Left renal cortex interstitium (tissue), 4 donors: Measurements from ENCODE around the gene CCDC149. TPM values are rescaled to one million over a fixed set of nuclear protein-coding genes. Genes with fewer than 3 reads are reported as not detected.

Experiments used
- DNase-seq, 4 donors: peaks; one replicate each; pipeline ENCODE4 v3.0.0-alpha.2; 2013; ENCODE audit warnings: low read depth in 4 of 4, low spot score in 2 of 4, missing footprints in 1 of 4
- polyA plus RNA-seq, 4 donors: library from polyadenylated mRNA; unstranded; fragments of 120-200 nt; gene quantifications; one replicate each; pipeline ENCODE4 v1.2.1, GENCODE V29; 2013; ENCODE audit not compliant: insufficient read length in 4 of 4

Gene CCDC149
- polyA plus RNA-seq, result 10 to 100 TPM; 15.9 to 20.1 (median 19.3) TPM

DNA sequence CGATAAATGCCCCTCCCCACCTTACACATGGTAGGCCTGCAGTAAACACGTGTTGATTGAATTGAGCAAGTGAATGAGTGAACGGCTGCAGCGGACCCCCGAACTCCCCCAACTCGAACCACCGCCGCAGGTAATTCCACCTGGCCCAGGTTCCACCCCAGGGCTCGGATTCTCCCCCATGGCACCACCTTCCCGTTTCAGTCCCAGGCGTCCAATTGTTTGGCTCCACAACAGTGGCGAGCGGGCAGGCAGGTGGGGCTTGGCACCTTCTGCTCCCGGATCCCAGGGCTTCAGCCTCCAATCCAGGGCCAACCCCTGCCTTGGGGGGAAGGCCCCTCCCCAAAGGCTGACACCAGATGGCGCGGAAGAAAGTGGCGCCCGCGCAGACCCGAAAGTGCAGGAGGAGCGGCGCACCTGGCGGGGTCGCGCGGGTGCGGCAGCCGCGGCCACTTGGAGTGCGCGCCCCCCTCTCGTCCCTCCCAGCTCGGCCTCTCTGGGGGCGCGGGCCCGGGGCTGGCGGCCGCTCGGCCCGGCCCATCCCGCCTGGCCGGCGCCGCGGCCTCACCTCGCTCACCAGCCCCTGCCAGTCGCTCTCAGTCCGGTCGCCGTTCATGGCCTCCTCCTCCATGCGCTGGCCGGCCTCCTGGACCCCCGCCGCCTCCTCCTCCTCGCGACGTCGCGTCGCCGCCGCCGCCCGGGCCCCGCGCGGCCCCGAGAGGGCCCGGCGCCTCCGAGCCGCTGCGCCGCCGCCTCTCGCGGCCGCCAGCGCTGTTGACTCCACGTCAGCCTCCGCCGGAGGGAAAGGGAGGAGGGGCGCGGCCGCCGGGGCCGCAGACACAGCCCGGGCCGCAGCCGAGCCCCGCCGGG is at the start of gene CCDC149:
CCDC149 (minus strand) TSS at position 791 of the 867 bp plus-strand sequence; CDS start at position 613, 178 bp downstream.
- DNase-seq, result peak in 1 of 4 donors; percentile 52

DNA sequence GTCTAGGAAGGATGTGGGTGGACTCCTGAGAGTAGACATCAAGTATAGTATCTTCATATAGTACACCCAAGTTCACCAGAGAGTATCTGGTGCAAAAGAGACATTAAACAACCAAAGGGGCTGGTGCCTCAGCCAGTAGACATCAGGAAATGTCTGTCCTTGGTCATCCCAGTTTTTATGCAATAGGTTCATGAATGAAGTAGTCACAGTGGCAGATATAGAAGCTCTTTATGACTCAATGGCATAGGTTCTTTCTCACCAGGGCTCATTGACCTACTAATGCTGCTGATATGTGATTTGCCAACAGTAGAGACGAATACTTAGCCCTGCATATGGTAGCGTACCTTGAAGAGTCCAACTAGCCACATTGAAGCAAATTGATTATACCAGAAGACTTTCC is 45.0 kb upstream of the CCDC149 start:
- no peak for DNase-seq

DNA sequence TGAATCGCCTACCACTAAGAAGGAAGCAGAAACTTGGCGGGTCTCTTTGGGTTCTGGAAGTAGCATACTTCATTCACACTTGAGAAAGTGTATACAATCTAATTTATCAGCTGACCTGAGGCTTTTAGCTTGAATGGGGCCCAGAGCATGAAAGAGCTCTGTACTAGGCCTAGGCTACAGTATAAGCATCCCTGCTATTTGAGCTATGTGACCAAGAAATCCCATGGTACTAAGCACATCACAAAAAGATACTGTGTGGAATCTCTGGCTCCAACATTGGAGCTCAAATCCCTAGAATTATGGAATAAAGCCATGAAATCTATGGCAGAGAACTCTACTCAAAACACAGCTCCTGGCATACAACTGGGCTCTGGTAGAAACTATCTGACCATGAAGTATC is 43.9 kb upstream of the CCDC149 start:
- no peak for DNase-seq

- DNase-seq, result no peak
Measured at GRCh38 chr4:24956091-24956490, 43.2 kb upstream of the CCDC149 start.

DNA sequence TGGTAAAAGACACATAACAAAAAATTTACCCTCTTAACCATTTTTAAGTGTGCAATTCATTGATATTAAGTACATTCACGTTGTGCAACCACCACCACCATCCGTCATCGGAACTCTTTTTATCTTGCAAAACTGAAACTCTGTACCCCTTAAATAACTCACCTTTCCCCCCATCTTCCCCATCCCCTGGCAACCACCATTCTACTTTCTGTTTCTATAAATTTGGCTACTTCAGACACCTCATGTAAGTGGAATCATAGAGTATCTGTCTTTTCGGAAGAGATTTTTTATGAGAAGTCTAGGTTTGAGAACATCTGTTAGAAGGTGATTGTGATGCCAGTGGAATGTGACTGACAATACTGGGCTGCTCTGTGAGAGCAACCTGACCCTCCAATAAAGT is 39.8 kb upstream of the CCDC149 start:
- DNase-seq, result no peak

- DNase-seq, result no peak
Measured at GRCh38 chr4:24949970-24950369, 37.1 kb upstream of the CCDC149 start.

- no peak for DNase-seq
Measured at GRCh38 chr4:24937917-24938281, 25.1 kb upstream of the CCDC149 start.

- DNase-seq, result no peak
Measured at GRCh38 chr4:24937176-24937916, 24.5 kb upstream of the CCDC149 start.

DNA sequence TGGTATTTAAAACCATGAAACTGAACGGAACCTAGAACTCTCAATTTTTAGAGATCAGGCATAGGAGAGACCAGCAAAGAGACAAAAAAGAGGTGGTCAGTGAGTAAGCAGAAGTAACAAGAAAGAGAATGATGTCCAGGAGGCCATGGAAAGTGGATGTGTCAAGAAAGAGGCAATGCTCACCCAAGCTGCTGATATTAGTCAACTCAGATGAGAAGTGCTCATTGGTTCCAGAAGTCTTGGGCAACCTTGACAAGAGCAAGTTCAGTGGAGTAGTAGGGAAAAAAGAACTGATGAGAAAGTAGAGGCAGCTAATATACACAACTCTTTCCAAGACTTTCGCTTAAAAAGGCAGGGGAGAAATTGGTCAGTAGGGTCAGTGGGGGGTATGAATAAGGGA is 23.0 kb upstream of the CCDC149 start:
- no peak for DNase-seq

GRCh38 chr4:24934311-24934710 is 21.5 kb upstream of the CCDC149 start:
- DNase-seq, result no peak

DNA sequence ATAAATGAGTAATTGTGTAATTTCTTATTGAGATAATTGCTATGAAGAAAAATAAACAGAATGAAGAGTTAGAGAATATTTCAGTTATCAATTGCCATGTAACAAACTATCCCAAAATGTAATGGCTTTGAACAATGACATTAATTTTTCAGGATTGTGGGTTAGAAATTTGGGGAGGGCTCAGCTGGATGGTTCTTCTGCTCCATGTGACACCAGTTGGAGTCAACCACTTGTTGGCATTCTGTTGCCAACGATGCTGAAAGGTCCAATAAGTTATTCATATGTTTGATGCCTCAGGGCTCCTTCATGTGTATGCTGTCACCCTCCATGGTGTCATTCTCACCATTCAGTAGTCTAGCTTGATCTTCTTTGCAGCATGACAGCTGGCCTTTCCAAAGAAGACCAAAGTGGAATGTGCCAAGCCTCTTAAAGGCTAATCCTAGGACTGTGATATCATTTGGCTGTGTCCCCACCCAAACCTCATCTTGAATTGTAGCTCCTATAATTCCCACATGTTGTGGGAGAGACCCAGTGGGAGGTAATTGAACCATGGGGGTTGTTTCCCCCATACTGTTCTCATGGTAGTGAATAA is 20.9 kb upstream of the CCDC149 start:
- DNase-seq, result no peak

GRCh38 chr4:24932515-24933225 is 19.8 kb upstream of the CCDC149 start:
- DNase-seq, result no peak

GRCh38 chr4:24930151-24930550 is 17.3 kb upstream of the CCDC149 start:
- no peak for DNase-seq

- DNase-seq, result no peak
Measured at GRCh38 chr4:24928708-24929107, 15.9 kb upstream of the CCDC149 start.

DNA sequence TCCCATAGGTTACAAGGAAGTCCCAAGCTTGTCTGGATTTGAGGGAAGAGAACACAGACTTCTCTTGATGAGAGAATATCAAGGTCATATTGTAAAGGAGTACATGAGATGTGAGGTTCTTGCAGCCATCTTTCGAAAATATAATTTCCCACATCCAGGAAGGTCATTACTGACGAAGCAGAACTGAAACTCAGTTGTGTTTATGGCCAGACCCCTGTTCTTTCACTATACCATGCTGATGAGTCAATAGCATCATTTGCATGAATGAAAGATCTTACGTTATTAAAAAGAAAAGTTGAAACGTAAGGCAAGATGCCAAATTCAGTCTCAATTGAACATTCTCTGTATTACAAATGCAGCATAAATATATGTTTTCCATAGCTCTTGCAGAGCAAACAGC is 14.2 kb upstream of the CCDC149 start:
- no peak for DNase-seq

DNA sequence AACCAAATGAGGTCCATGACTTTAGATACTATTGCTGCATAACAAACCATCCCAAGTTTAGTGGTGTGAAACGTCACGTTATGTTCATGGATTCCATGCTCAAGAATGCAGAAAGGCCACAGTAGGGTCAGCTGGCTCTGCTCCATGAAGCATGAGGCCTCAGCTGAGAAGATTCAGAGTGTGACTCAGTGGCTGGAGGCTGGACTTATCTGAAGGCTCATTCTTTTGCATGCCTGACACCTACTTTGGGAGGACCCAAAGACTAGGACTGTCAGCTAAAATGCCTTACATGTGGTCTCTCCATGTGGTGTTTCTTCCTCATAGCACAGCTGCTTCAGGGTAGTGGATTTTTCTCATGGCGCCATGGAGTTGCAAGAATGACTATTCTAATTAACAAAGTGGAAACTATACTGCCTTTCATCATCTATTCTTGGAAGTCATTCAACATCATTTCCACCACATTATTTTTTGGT is 11.5 kb upstream of the CCDC149 start:
- peak in 1 of 4 donors; percentile 21 for DNase-seq

- DNase-seq, result no peak
Measured at GRCh38 chr4:24923550-24923949, 10.7 kb upstream of the CCDC149 start.

- DNase-seq, result no peak
Measured at GRCh38 chr4:24923002-24923401, 10.2 kb upstream of the CCDC149 start.

- no peak for DNase-seq
Measured at GRCh38 chr4:24922416-24922815, 9.6 kb upstream of the CCDC149 start.

GRCh38 chr4:24921491-24921890 is 8.6 kb upstream of the CCDC149 start:
- no peak for DNase-seq

- no peak for DNase-seq
Measured at GRCh38 chr4:24920008-24920407, 7.2 kb upstream of the CCDC149 start.
